GM23338 (cell line): ENCODE data around the gene HLA-DOA. TPM values are rescaled to one million over a fixed set of nuclear protein-coding genes. Genes with fewer than 3 reads are reported as not detected.

ENCODE experiments used
- ATAC-seq: fragments of 200-7000 bp; cut with Tn5 transposase; 3 replicates; pipeline ENCODE4 v1.9.1; 2020
- DNase-seq: peaks from one replicate; pipeline ENCODE4 v3.0.0-alpha.2; 2015; ENCODE audit warnings: low spot score
- H2AFZ ChIP-seq: fragments of 200-600 bp; sonication (generic); 2 replicates; pipeline ENCODE4 v1.8.0; 2016; ENCODE audit warnings: antibody characterized with exemption, mild to moderate bottlenecking, moderate library complexity
- H3F3A ChIP-seq: fragments of 200-600 bp; sonication (generic); replicated peaks from 2 replicates; pipeline ENCODE4 v1.8.0; 2017; ENCODE audit warnings: antibody characterized with exemption, mixed run types, low read depth
- H3K27ac ChIP-seq: fragments of 200-600 bp; sonication (generic); 2 replicates; pipeline ENCODE4 v1.6.1; 2016; ENCODE audit warnings: low read depth
- H3K27me3 ChIP-seq: fragments of 200-600 bp; sonication (generic); 2 replicates; pipeline ENCODE4 v1.8.0; 2016; ENCODE audit warnings: mild to moderate bottlenecking, mixed run types, moderate library complexity; ENCODE audit not compliant: insufficient read depth
- H3K36me3 ChIP-seq: fragments of 200-600 bp; sonication (generic); 2 replicates; pipeline ENCODE4 v1.8.0; 2016; ENCODE audit warnings: mild to moderate bottlenecking; ENCODE audit not compliant: insufficient read depth
- H3K4me1 ChIP-seq: fragments of 200-600 bp; sonication (generic); 2 replicates; pipeline ENCODE4 v1.8.0; 2016; ENCODE audit warnings: mild to moderate bottlenecking, moderate library complexity; ENCODE audit not compliant: insufficient read depth
- H3K4me2 ChIP-seq: fragments of 200-600 bp; sonication (generic); 2 replicates; pipeline ENCODE4 v1.7.1; 2017; ENCODE audit warnings: mixed run types
- H3K4me3 ChIP-seq: fragments of 200-600 bp; sonication (generic); 2 replicates; pipeline ENCODE4 v1.6.1; 2016; ENCODE audit warnings: mixed run types
- H3K79me2 ChIP-seq: fragments of 200-600 bp; sonication (generic); replicated peaks from 2 replicates; pipeline ENCODE4 v1.8.0; 2017; ENCODE audit warnings: mild to moderate bottlenecking; ENCODE audit not compliant: insufficient read depth
- H3K9me2 ChIP-seq: fragments of 200-600 bp; sonication (generic); 2 replicates; pipeline ENCODE4 v1.8.0; 2017; ENCODE audit not compliant: insufficient read depth
- H4K20me1 ChIP-seq: fragments of 200-600 bp; sonication (generic); replicated peaks from 2 replicates; pipeline ENCODE4 v1.8.0; 2017; ENCODE audit warnings: mild to moderate bottlenecking; ENCODE audit not compliant: insufficient read depth
- H3K27ac Mint-ChIP-seq: 2 replicates; pipeline ENCODE4 v1.8.0; 2020; ENCODE audit warnings: inconsistent platforms, mild to moderate bottlenecking, moderate library complexity, mixed read lengths
- H3K27me3 Mint-ChIP-seq: 3 replicates; pipeline ENCODE4 v1.8.0; 2022; ENCODE audit warnings: low read depth, mild to moderate bottlenecking, moderate library complexity, mixed read lengths, inconsistent platforms; ENCODE audit not compliant: insufficient read depth, poor library complexity
- H3K36me3 Mint-ChIP-seq: 3 replicates; pipeline ENCODE4 v1.8.0; 2021; ENCODE audit warnings: low read depth, mild to moderate bottlenecking, inconsistent platforms, moderate library complexity, mixed read lengths
- H3K4me1 Mint-ChIP-seq: 3 replicates; pipeline ENCODE4 v1.8.0; 2020; ENCODE audit warnings: mild to moderate bottlenecking, inconsistent platforms, mixed read lengths
- H3K4me3 Mint-ChIP-seq: 3 replicates; pipeline ENCODE4 v1.8.0; 2021; ENCODE audit warnings: moderate library complexity, mild to moderate bottlenecking, inconsistent platforms, mixed read lengths
- H3K9me3 Mint-ChIP-seq: 3 replicates; pipeline ENCODE4 v1.8.0; 2020; ENCODE audit warnings: moderate library complexity, mild to moderate bottlenecking, inconsistent platforms, mixed read lengths
- CREB1 ChIP-seq: fragments of 250-450 bp; sonication (Bioruptor Pico); IDR thresholded peaks from 2 replicates; pipeline ENCODE4 v1.5.0; 2020; ENCODE audit warnings: low read depth, mild to moderate bottlenecking, moderate library complexity
- CTCF ChIP-seq, 2 experiments: fragments of 200-600 bp in 1 of 2; sonication (generic) in 1 of 2; conservative IDR thresholded peaks; 2 replicates each; pipeline versions ENCODE4 v1.5.1 to v1.6.1; 2016 to 2017; ENCODE audit warnings: antibody characterized with exemption in 2 of 2, low read depth in 2 of 2, mild to moderate bottlenecking in 2 of 2, moderate library complexity in 1 of 2
- ETS1 ChIP-seq: IDR thresholded peaks from 2 replicates; pipeline ENCODE4 v1.6.1; 2016; ENCODE audit warnings: antibody characterized with exemption
- EZH2phosphoT487 ChIP-seq: fragments of 200-600 bp; sonication (generic); IDR thresholded peaks from one replicate; pipeline ENCODE4 v1.8.1; 2018; ENCODE audit warnings: antibody characterized with exemption; ENCODE audit not compliant: unreplicated experiment
- JUNB ChIP-seq: IDR thresholded peaks from one replicate; pipeline ENCODE4 v1.6.1; 2016; ENCODE audit warnings: antibody characterized with exemption; ENCODE audit not compliant: unreplicated experiment
- NANOG ChIP-seq: IDR thresholded peaks from 2 replicates; pipeline ENCODE4 v1.6.1; 2016; ENCODE audit warnings: antibody characterized with exemption, borderline replicate concordance
- REST ChIP-seq: IDR thresholded peaks from one replicate; pipeline ENCODE4 v1.6.1; 2018; ENCODE audit warnings: antibody characterized with exemption; ENCODE audit not compliant: unreplicated experiment
- STAT1 ChIP-seq: IDR thresholded peaks from one replicate; pipeline ENCODE4 v1.6.1; 2016; ENCODE audit warnings: antibody characterized with exemption; ENCODE audit not compliant: unreplicated experiment
- ZNF114 ChIP-seq: fragments of 250-450 bp; sonication (Bioruptor Pico); IDR thresholded peaks from 2 replicates; pipeline ENCODE4 v1.5.0; 2020; ENCODE audit warnings: mild to moderate bottlenecking, moderate library complexity
- ZNF331 ChIP-seq: fragments of 250-450 bp; sonication (Bioruptor Pico); IDR thresholded peaks from 2 replicates; pipeline ENCODE4 v1.5.0; 2020; ENCODE audit warnings: low read depth, mild to moderate bottlenecking, moderate library complexity
- ZNF462 ChIP-seq: fragments of 250-450 bp; sonication (Bioruptor Pico); IDR thresholded peaks from 2 replicates; pipeline ENCODE4 v1.5.0; 2020; ENCODE audit warnings: mild to moderate bottlenecking, moderate library complexity
- polyA plus RNA-seq: library from polyadenylated mRNA; unstranded; fragments of >200 nt; fragmentation: Nextera tagmentation; extraction: Ambion mirVana; gene quantifications from 2 replicates; pipeline ENCODE4 v1.2.1, GENCODE V29; 2016
- total RNA-seq: library from RNA; depleted of rRNA; stranded (reverse); fragments of >200 nt; shearing (Covaris generic); gene quantifications from 2 replicates; pipeline ENCODE4 v1.2.3, GENCODE V29; 2014

Gene HLA-DOA
- total and polyA plus RNA-seq, 2 experiments from 2014 or later = 4.8 to 30.5 TPM

GRCh38 chr6:32977272-32977952, 32.0 kb downstream of the HLA-DOA start (continued):
- TF ChIP-seq ZNF462 (CRISPR knock-in tag) = no peak
- no peak for TF ChIP-seq EZH2phosphoT487

- no peak overlapping the region for H2AFZ ChIP-seq
- no peaks in the 10 kb centered on the region for H3K27me3 ChIP-seq
- Mint-ChIP-seq H3K4me1 (peaks cover 45% of the 10 kb centered on the region), H3K36me3 (peaks cover 98% of the 10 kb centered on the region), H3K27ac (no peak overlapping the region), H3K27me3 (peaks cover 60% of the 10 kb centered on the region), H3K4me3 (peak overlapping the region; percentile 98), H3K9me3 (peaks cover 12% of the 10 kb centered on the region)
- H3K9me2 ChIP-seq = no peaks in the 10 kb centered on the region
- H3K4me2 ChIP-seq = no peak overlapping the region; the same call in 1 of the 2 replicates
- peaks cover 31% of the 10 kb centered on the region; the same call in 1 of the 2 replicates for H3K4me1 ChIP-seq
- H3K27ac ChIP-seq = no peak overlapping the region
- ATAC-seq = no peak
- H3K36me3 ChIP-seq = peaks cover 79% of the 10 kb centered on the region
- H3F3A ChIP-seq = peaks cover 82% of the 10 kb centered on the region
- peaks cover 91% of the 10 kb centered on the region for H4K20me1 ChIP-seq
- no peak overlapping the region for H3K4me3 ChIP-seq
- DNase-seq = no peak
- H3K79me2 ChIP-seq = peaks cover 73% of the 10 kb centered on the region
- no peak for TF ChIP-seq ETS1
- TF ChIP-seq STAT1 = no peak
- no peak for TF ChIP-seq EZH2phosphoT487
- TF ChIP-seq NANOG = no peak
- no peak for TF ChIP-seq REST
- no peak for TF ChIP-seq CREB1
- TF ChIP-seq CTCF (conservative IDR thresholded peaks at IDR 0.05; ENCODE audit: low read depth in 2 of 2) = no peak
- TF ChIP-seq ZNF331 (CRISPR knock-in tag) = no peak
- no peak for TF ChIP-seq ZNF114 (CRISPR knock-in tag)
- TF ChIP-seq JUNB = no peak
These were observed 32.9 kb downstream of the HLA-DOA start for GRCh38 chr6:32976334-32977069.
